IMR-90 (cell line): ENCODE data around the gene RPRM. TPM values are rescaled to one million over a fixed set of nuclear protein-coding genes. Genes with fewer than 3 reads are reported as not detected.

Source experiments
- ATAC-seq: fragments of 200-7000 bp; cut with Tn5 transposase; 2 replicates; pipeline ENCODE4 v1.9.1; 2020; ENCODE audit warnings: low read depth, mild to moderate bottlenecking, moderate library complexity
- BruUV-seq: library from RNA; stranded (reverse); fragments of 400-500 nt; replicated peaks from 2 replicates; lab custom pipeline; 2021; lab: Mats Ljungman, UMichigan
- CTCF ChIA-PET: fragments of 300-600 bp; formaldehyde crosslinking; extraction: SDS; loops from one replicate; lab custom pipeline; 2021; ENCODE audit warnings: antibody characterized with exemption; lab: Yijun Ruan, JAX
- POLR2A ChIA-PET: fragments of 300-600 bp; sonication (Branson Sonifier 250); formaldehyde crosslinking; loops from one replicate; lab custom pipeline; 2022; ENCODE audit warnings: antibody characterized with exemption; ENCODE audit not compliant: unreplicated experiment; lab: Charles Lee
- DNase-seq: peaks from one replicate; pipeline ENCODE4 v3.0.0; 2013
- H2AFZ ChIP-seq: replicated peaks from 2 replicates; pipeline ENCODE3; 2013; ENCODE audit warnings: low read length, mild to moderate bottlenecking; ENCODE audit not compliant: poor library complexity
- H2AK5ac ChIP-seq: 2 replicates; pipeline ENCODE4 v1.6.1; 2013; ENCODE audit warnings: low read depth, low read length, inconsistent platforms
- H2AK9ac ChIP-seq: replicated peaks from 2 replicates; pipeline ENCODE3; 2013; ENCODE audit warnings: mild to moderate bottlenecking, low read depth, low read length, moderate library complexity; ENCODE audit not compliant: poor library complexity
- H2BK120ac ChIP-seq: 2 replicates; pipeline ENCODE4 v1.6.1; 2013; ENCODE audit warnings: low read depth, low read length, inconsistent platforms
- H2BK15ac ChIP-seq: 3 replicates; pipeline ENCODE4 v1.6.1; 2013; ENCODE audit warnings: low read depth, low read length, inconsistent platforms
- H2BK20ac ChIP-seq: 2 replicates; pipeline ENCODE4 v1.6.1; 2013; ENCODE audit warnings: low read depth, mild to moderate bottlenecking, inconsistent platforms, low read length, moderate library complexity
- H2BK5ac ChIP-seq: 2 replicates; pipeline ENCODE4 v1.6.1; 2013; ENCODE audit warnings: mild to moderate bottlenecking, low read depth, low read length, inconsistent platforms; ENCODE audit not compliant: poor library complexity, severe bottlenecking
- H3K14ac ChIP-seq: replicated peaks from 2 replicates; pipeline ENCODE4 v1.6.1; 2013; ENCODE audit warnings: low read depth, low read length, inconsistent platforms
- H3K18ac ChIP-seq: 2 replicates; pipeline ENCODE4 v1.6.1; 2013; ENCODE audit warnings: low read depth, low read length, control low read depth
- H3K23ac ChIP-seq: 2 replicates; pipeline ENCODE4 v1.6.1; 2013; ENCODE audit warnings: low read depth, low read length, inconsistent platforms
- H3K27ac ChIP-seq: 2 replicates; pipeline ENCODE4 v1.5.1; 2013; ENCODE audit warnings: mild to moderate bottlenecking, control low read depth, low read length; ENCODE audit not compliant: insufficient read depth
- H3K27me3 ChIP-seq: 2 replicates; pipeline ENCODE4 v1.6.1; 2013; ENCODE audit warnings: low read length; ENCODE audit not compliant: control insufficient read depth, insufficient read depth
- H3K36me3 ChIP-seq: 2 replicates; pipeline ENCODE4 v1.6.1; 2013; ENCODE audit warnings: low read length, mixed read lengths; ENCODE audit not compliant: control insufficient read depth, insufficient read depth
- H3K4ac ChIP-seq: 2 replicates; pipeline ENCODE4 v1.6.1; 2013; ENCODE audit warnings: low read depth, low read length, inconsistent platforms
- H3K4me1 ChIP-seq: 2 replicates; pipeline ENCODE4 v1.6.1; 2013; ENCODE audit warnings: low read length, mixed read lengths; ENCODE audit not compliant: control insufficient read depth, insufficient read depth
- H3K4me2 ChIP-seq: 2 replicates; pipeline ENCODE4 v1.6.1; 2013; ENCODE audit warnings: low read depth, mild to moderate bottlenecking, control low read depth, low read length, moderate library complexity
- H3K4me3 ChIP-seq: 2 replicates; pipeline ENCODE4 v1.5.1; 2013; ENCODE audit warnings: low read depth, mild to moderate bottlenecking, control low read depth, low read length, moderate library complexity; ENCODE audit not compliant: insufficient read depth
- H3K56ac ChIP-seq: 2 replicates; pipeline ENCODE4 v1.6.1; 2013; ENCODE audit warnings: low read length, inconsistent platforms; ENCODE audit not compliant: insufficient read depth; ENCODE audit errors: extremely low read depth
- H3K79me1 ChIP-seq, 2 experiments: 2 replicates each; pipeline ENCODE4 v1.6.1; 2013; ENCODE audit warnings: low read length in 2 of 2, inconsistent platforms in 1 of 2, low read depth in 1 of 2
- H3K9ac ChIP-seq: 2 replicates; pipeline ENCODE4 v1.6.1; 2013; ENCODE audit warnings: low read depth, low read length, control low read depth
- H3K9me1 ChIP-seq: 2 replicates; pipeline ENCODE4 v1.6.1; 2013; ENCODE audit warnings: low read length, inconsistent platforms; ENCODE audit not compliant: insufficient read depth
- H3K9me3 ChIP-seq: 2 replicates; pipeline ENCODE4 v1.6.1; 2013; ENCODE audit warnings: low read length; ENCODE audit not compliant: control insufficient read depth, insufficient read depth
- H4K20me1 ChIP-seq: 2 replicates; pipeline ENCODE4 v1.6.1; 2013; ENCODE audit warnings: low read length, inconsistent platforms; ENCODE audit not compliant: insufficient read depth
- H4K5ac ChIP-seq: 2 replicates; pipeline ENCODE4 v1.6.1; 2013; ENCODE audit warnings: mild to moderate bottlenecking, low read depth, low read length, control low read depth
- H4K8ac ChIP-seq, 2 experiments: 2 replicates each; pipeline ENCODE4 v1.6.1; 2013; ENCODE audit warnings: low read depth in 2 of 2, low read length in 2 of 2, control low read depth in 1 of 2, inconsistent platforms in 1 of 2
- H4K91ac ChIP-seq: 2 replicates; pipeline ENCODE4 v1.6.1; 2013; ENCODE audit warnings: low read depth, low read length, inconsistent platforms; ENCODE audit not compliant: insufficient read depth
- BHLHE40 ChIP-seq: fragments of 150-350 bp; IDR thresholded peaks from 2 replicates; pipeline ENCODE4 v1.6.1; 2016; ENCODE audit warnings: mild to moderate bottlenecking, low read depth, low read length
- CEBPB ChIP-seq: IDR thresholded peaks from 2 replicates; pipeline ENCODE4 v1.6.1; 2012; ENCODE audit warnings: low read depth, low read length, improper control_type of control experiment
- CHD1 ChIP-seq: IDR thresholded peaks from 2 replicates; pipeline ENCODE4 v1.6.1; 2012; ENCODE audit warnings: low read depth, low read length, improper control_type of control experiment
- FOS ChIP-seq: fragments of 150-350 bp; IDR thresholded peaks from 2 replicates; pipeline ENCODE4 v1.6.1; 2016; ENCODE audit warnings: low read depth, low read length
- MAFK ChIP-seq: IDR thresholded peaks from 2 replicates; pipeline ENCODE4 v1.6.1; 2012; ENCODE audit warnings: low read depth, low read length, improper control_type of control experiment
- MAZ ChIP-seq: IDR thresholded peaks from 2 replicates; pipeline ENCODE4 v1.6.1; 2012; ENCODE audit warnings: low read depth, mild to moderate bottlenecking, low read length, improper control_type of control experiment, moderate library complexity, borderline replicate concordance
- MXI1 ChIP-seq: IDR thresholded peaks from 2 replicates; pipeline ENCODE4 v1.6.1; 2012; ENCODE audit warnings: low read depth, mild to moderate bottlenecking, low read length, moderate library complexity, borderline replicate concordance
- NFE2L2 ChIP-seq: fragments of 150-350 bp; IDR thresholded peaks from 2 replicates; pipeline ENCODE4 v1.6.1; 2016; ENCODE audit warnings: low read depth, mild to moderate bottlenecking, low read length
- POLR2A ChIP-seq: IDR thresholded peaks from 2 replicates; pipeline ENCODE4 v1.6.1; 2012; ENCODE audit warnings: mild to moderate bottlenecking, low read depth, low read length
- RAD21 ChIP-seq: IDR thresholded peaks from 2 replicates; pipeline ENCODE4 v1.6.1; 2012; ENCODE audit warnings: low read length, improper control_type of control experiment
- RCOR1 ChIP-seq: IDR thresholded peaks from 2 replicates; pipeline ENCODE4 v1.6.1; 2012; ENCODE audit warnings: mild to moderate bottlenecking, low read length, improper control_type of control experiment; ENCODE audit not compliant: insufficient replicate concordance
- RFX5 ChIP-seq: IDR thresholded peaks from 2 replicates; pipeline ENCODE4 v1.8.0; 2012; ENCODE audit warnings: low read depth, mild to moderate bottlenecking, low read length, moderate library complexity
- SMC3 ChIP-seq: fragments of 150-350 bp; IDR thresholded peaks from 2 replicates; pipeline ENCODE4 v1.6.1; 2016; ENCODE audit warnings: low read depth, mild to moderate bottlenecking, antibody characterized with exemption, low read length, moderate library complexity
- WGBS, 2 experiments: methylation state at CpG; one replicate each; pipeline versions ENCODE4 v1.1.5 to v1.1.7; 2013; ENCODE audit warnings: missing lambda C conversion rate in 2 of 2; ENCODE audit not compliant: insufficient read length in 1 of 2; ENCODE audit errors: extremely low coverage in 2 of 2; 5-methylcytosine and 5-hydroxymethylcytosine counted together
- dilution Hi-C: fragments of 300-500 bp; cut with HindIII; formaldehyde crosslinking; loops from one replicate; pipeline ENCODE4 v1.14.3; 2018; ENCODE audit warnings: low sequenced_read_pairs; ENCODE audit not compliant: unreplicated experiment
- in situ Hi-C: fragments of 300-500 bp; cut with MboI; formaldehyde crosslinking; loops from 3 replicates; pipeline ENCODE4 v1.14.3; 2019; ENCODE audit warnings: low sequenced_read_pairs, inconsistent platforms, mixed read lengths
- intact Hi-C: fragments of 100-400 bp; cut with micrococcal nuclease; formaldehyde crosslinking; loops from 2 replicates; pipeline ENCODE4 v1.10.0; 2022
- polyA plus RNA-seq, 3 experiments: library from polyadenylated mRNA; depleted of rRNA; stranded (reverse); fragments of >200 nt; gene quantifications; 2 replicates each; pipeline ENCODE4 v1.2.3, GENCODE V29; 2012; ENCODE audit warnings: low replicate concordance in 1 of 3
- total RNA-seq: library from RNA; depleted of rRNA; stranded (reverse); fragments of >200 nt; gene quantifications from 2 replicates; pipeline ENCODE4 v1.2.3, GENCODE V29; 2012
- TF ChIP-seq, protein P1 (sequence below): fragments of 150-350 bp; IDR thresholded peaks from 2 replicates; pipeline ENCODE4 v1.6.1; 2016; ENCODE audit warnings: low read depth, mild to moderate bottlenecking, low read length, moderate library complexity, borderline replicate concordance
- TF ChIP-seq, protein P2 (sequence below): conservative IDR thresholded peaks from 2 replicates; pipeline ENCODE4 v1.5.1; 2012; ENCODE audit warnings: mild to moderate bottlenecking, low read depth, low read length, improper control_type of control experiment
- TF ChIP-seq, protein P3 (sequence below): fragments of 150-350 bp; IDR thresholded peaks from 2 replicates; pipeline ENCODE4 v1.6.1; 2017; ENCODE audit warnings: mild to moderate bottlenecking, antibody characterized with exemption, low read length, low read depth

Gene RPRM
- total and polyA plus RNA-seq, 2 of the 4 experiments (the other 2 are of a cell fraction) = not detected

DNA sequence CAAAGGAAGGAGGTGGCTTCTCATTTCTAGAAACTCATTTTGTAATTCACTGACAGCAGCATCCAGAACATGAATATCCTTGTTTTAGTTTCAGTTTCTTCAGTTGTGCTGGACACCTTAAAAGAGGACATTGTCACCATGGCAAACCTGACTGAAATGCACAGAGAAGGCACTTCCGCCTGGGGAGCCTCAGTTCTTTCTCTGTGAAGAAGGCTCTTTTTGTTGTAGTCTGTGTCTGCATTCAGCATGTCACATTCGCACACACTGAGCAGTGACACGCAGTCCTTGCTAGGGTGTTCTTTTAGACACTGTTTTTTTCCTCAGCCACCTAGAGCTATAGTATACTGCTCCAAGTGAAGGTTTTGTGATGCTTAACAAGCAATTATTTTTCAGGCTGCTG lies 9.5 kb upstream of the RPRM start:
- Histone ChIP-seq H3K4me1 (no peaks in the 10 kb centered on the region), H3K27me3 (no peaks in the 10 kb centered on the region), H3K9ac (no peak overlapping the region), H3K14ac (no peak overlapping the region), H3K23ac (no peak overlapping the region), H3K4me2 (no peak overlapping the region), H4K91ac (no peak overlapping the region), H3K79me1 (no peaks in the 10 kb centered on the region), H2BK20ac (no peak overlapping the region), H3K4me3 (no peak overlapping the region), H4K20me1 (no peaks in the 10 kb centered on the region), H2BK5ac (no peak overlapping the region), H4K5ac (no peak overlapping the region), H3K4ac (no peak overlapping the region), H2AFZ (no peak overlapping the region), H3K9me3 (no peaks in the 10 kb centered on the region), H3K9me1 (no peaks in the 10 kb centered on the region), H3K36me3 (no peaks in the 10 kb centered on the region), H2AK9ac (no peak overlapping the region), H2AK5ac (no peak overlapping the region), H3K56ac (no peak overlapping the region), H3K27ac (no peak overlapping the region), H2BK15ac (no peak overlapping the region), H2BK120ac (no peak overlapping the region), H4K8ac (no peak overlapping the region), H3K18ac (no peak overlapping the region)
- dilution Hi-C loops (no loop called here), intact Hi-C loops (no loop called here), in situ Hi-C loops (no loop called here)
- DNase-seq (no peak), ATAC-seq (no peak)
- TF ChIP-seq, protein P1, sequence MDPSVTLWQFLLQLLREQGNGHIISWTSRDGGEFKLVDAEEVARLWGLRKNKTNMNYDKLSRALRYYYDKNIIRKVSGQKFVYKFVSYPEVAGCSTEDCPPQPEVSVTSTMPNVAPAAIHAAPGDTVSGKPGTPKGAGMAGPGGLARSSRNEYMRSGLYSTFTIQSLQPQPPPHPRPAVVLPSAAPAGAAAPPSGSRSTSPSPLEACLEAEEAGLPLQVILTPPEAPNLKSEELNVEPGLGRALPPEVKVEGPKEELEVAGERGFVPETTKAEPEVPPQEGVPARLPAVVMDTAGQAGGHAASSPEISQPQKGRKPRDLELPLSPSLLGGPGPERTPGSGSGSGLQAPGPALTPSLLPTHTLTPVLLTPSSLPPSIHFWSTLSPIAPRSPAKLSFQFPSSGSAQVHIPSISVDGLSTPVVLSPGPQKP = no peak
- TF ChIP-seq, protein P2, sequence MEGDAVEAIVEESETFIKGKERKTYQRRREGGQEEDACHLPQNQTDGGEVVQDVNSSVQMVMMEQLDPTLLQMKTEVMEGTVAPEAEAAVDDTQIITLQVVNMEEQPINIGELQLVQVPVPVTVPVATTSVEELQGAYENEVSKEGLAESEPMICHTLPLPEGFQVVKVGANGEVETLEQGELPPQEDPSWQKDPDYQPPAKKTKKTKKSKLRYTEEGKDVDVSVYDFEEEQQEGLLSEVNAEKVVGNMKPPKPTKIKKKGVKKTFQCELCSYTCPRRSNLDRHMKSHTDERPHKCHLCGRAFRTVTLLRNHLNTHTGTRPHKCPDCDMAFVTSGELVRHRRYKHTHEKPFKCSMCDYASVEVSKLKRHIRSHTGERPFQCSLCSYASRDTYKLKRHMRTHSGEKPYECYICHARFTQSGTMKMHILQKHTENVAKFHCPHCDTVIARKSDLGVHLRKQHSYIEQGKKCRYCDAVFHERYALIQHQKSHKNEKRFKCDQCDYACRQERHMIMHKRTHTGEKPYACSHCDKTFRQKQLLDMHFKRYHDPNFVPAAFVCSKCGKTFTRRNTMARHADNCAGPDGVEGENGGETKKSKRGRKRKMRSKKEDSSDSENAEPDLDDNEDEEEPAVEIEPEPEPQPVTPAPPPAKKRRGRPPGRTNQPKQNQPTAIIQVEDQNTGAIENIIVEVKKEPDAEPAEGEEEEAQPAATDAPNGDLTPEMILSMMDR = no peak
- TF ChIP-seq MAZ = no peak
- no peak for TF ChIP-seq CEBPB
- no peak for TF ChIP-seq RCOR1
- no peak for TF ChIP-seq MAFK
- no peak for TF ChIP-seq BHLHE40
- TF ChIP-seq FOS = no peak
- TF ChIP-seq POLR2A = no peak
- TF ChIP-seq RAD21 = no peak
- no peak for TF ChIP-seq RFX5
- no peak for TF ChIP-seq MXI1
- TF ChIP-seq, protein P3, sequence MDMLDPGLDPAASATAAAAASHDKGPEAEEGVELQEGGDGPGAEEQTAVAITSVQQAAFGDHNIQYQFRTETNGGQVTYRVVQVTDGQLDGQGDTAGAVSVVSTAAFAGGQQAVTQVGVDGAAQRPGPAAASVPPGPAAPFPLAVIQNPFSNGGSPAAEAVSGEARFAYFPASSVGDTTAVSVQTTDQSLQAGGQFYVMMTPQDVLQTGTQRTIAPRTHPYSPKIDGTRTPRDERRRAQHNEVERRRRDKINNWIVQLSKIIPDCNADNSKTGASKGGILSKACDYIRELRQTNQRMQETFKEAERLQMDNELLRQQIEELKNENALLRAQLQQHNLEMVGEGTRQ = no peak
- no peak for TF ChIP-seq SMC3
- no peak for TF ChIP-seq NFE2L2
- TF ChIP-seq CHD1 = no peak
- ChIA-PET CTCF (no interaction called here), POLR2A (no interaction called here)
- BruUV-seq = no TSS peak
- WGBS, 2 experiments = no CpG with 5 or more reads among the region's 3 CpGs
